ENCODE data around the gene GPR61.

GRCh38 chr1:109564194-109564878 is 24.7 kb downstream of the GPR61 start:
- TF ChIP-seq POLR2A (IDR thresholded peaks at IDR 0.05; ENCODE audit: low read length) = no peak
- no peak for TF ChIP-seq GATA1 (IDR thresholded peaks at IDR 0.05; ENCODE audit: low read depth, low read length)
